ENCODE measurements around the gene FOXP1. TPM values are rescaled to one million over a fixed set of nuclear protein-coding genes. Genes with fewer than 3 reads are reported as not detected.

The FOXP1 gene
- total RNA-seq, 1 experiment from 2014 or later, result 75.3 TPM

DNA sequence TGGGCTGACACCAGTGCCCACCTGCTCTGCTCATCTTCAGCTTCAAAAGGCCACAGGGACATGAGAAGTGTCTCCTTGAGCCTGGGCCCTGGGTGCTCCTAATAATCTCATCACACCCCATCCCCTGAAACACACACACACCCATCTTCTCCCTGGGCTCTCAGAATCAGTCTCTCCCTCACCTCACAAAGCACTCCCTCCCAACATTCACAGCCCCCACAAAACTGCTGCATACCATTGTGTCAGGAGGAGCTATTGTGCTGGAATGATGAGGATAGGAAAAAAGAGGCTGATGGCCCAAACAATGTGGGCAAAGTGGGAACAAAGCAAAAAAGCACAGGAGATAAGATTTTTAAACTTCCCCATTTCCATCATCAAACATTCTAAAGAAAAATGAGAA is 16.8 kb downstream of the FOXP1 start:
- H3K27ac Mint-ChIP-seq, result peak overlapping the region in 1 of 3 experiments; percentile 1; a peak in 1 of 7 replicates
- Histone ChIP-seq H3K27ac (ENCODE audit: insufficient read length, low read depth, low read length) (no peak overlapping the region), H3K4me2 (ENCODE audit: insufficient read depth, insufficient read length, low read length) (no peak overlapping the region), H3K18ac (ENCODE audit: insufficient read length, low read depth, low read length) (no peak overlapping the region), H4K20me1 (ENCODE audit: control insufficient read depth, insufficient read depth, insufficient read length) (no peaks in the 10 kb centered on the region), H2AFZ (ENCODE audit: low read length) (no peak overlapping the region), H3K9ac (ENCODE audit: extremely low read depth, insufficient read length, low read length) (no peak overlapping the region), H2AK5ac (ENCODE audit: insufficient read length, low read length) (no peak overlapping the region), H2BK120ac (ENCODE audit: low read depth, low read length, poor library complexity, severe bottlenecking) (no peak overlapping the region), H2BK5ac (ENCODE audit: insufficient read length, low read length) (no peak overlapping the region), H4K8ac (replicated peaks; ENCODE audit: insufficient read length, low read depth, low read length) (no peak overlapping the region), H3K79me2 (ENCODE audit: insufficient read depth, low read length) (peaks cover 2% of the 10 kb centered on the region; the same call in 1 of the 2 replicates), H3K23me2 (ENCODE audit: insufficient read length, low read depth, low read length, poor library complexity, severe bottlenecking) (no peaks in the 10 kb centered on the region), H3K56ac (ENCODE audit: insufficient read length, low read depth, low read length) (no peak overlapping the region), H3K27me3 (ENCODE audit: insufficient read depth, low read length) (no peaks in the 10 kb centered on the region), H3K9me3 (ENCODE audit: control insufficient read depth, low read depth, low read length) (no peaks in the 10 kb centered on the region), H2BK15ac (ENCODE audit: low read depth, low read length) (no peak overlapping the region), H3T11ph (ENCODE audit: low read length) (no peak overlapping the region), H2BK12ac (ENCODE audit: insufficient read length, low read depth, low read length) (no peak overlapping the region), H3K23ac (ENCODE audit: insufficient read length, low read depth, low read length) (no peak overlapping the region), H4K91ac (ENCODE audit: insufficient read length, low read depth, low read length) (no peak overlapping the region), H3K14ac (ENCODE audit: insufficient read depth, low read length) (0 out of 2 replicates have a peak overlapping the region, but pooled peaks have one; percentile 26), H3K79me1 (ENCODE audit: insufficient read depth, low read depth, low read length, poor library complexity, severe bottlenecking) (no peaks in the 10 kb centered on the region), H3K4ac (ENCODE audit: low read depth, low read length) (no peak overlapping the region), H2BK20ac (ENCODE audit: low read depth, low read length, poor library complexity, severe bottlenecking) (no peak overlapping the region), H4K5ac (ENCODE audit: insufficient read length, low read depth, low read length) (no peak overlapping the region), H3K4me1 (ENCODE audit: insufficient read depth, low read length) (no peaks in the 10 kb centered on the region)
- H3K27me3 Mint-ChIP-seq (ENCODE audit: low read depth), result no peaks in the 10 kb centered on the region
- H3K4me1 Mint-ChIP-seq, result peaks cover 11 to 22% of the 10 kb centered on the region in 2 experiments
- TF ChIP-seq, protein P1, sequence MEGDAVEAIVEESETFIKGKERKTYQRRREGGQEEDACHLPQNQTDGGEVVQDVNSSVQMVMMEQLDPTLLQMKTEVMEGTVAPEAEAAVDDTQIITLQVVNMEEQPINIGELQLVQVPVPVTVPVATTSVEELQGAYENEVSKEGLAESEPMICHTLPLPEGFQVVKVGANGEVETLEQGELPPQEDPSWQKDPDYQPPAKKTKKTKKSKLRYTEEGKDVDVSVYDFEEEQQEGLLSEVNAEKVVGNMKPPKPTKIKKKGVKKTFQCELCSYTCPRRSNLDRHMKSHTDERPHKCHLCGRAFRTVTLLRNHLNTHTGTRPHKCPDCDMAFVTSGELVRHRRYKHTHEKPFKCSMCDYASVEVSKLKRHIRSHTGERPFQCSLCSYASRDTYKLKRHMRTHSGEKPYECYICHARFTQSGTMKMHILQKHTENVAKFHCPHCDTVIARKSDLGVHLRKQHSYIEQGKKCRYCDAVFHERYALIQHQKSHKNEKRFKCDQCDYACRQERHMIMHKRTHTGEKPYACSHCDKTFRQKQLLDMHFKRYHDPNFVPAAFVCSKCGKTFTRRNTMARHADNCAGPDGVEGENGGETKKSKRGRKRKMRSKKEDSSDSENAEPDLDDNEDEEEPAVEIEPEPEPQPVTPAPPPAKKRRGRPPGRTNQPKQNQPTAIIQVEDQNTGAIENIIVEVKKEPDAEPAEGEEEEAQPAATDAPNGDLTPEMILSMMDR (conservative IDR thresholded peaks at IDR 0.05), result no peak
- DNase-seq, result no peak
- H3K4me3 Mint-ChIP-seq, result no peak overlapping the region
- no peaks in the 10 kb centered on the region for H3K9me3 Mint-ChIP-seq
- H3K36me3 Mint-ChIP-seq (ENCODE audit: insufficient read depth in 1 of 3, low read depth in 3 of 3), result no peaks in the 10 kb centered on the region

Measured in H9 (cell line).